GM12873 (cell line): ENCODE measurements around the gene PCDH9.

ENCODE experiments used
- TF ChIP-seq, protein P1 (sequence below): IDR thresholded peaks from 2 replicates; pipeline ENCODE4 v1.5.1; 2012; ENCODE audit warnings: low read depth, mild to moderate bottlenecking, moderate library complexity, low read length, control low read depth; ENCODE audit not compliant: insufficient read depth; ENCODE audit errors: missing control alignments

The PCDH9 gene

GRCh38 chr13:66273011-66273410, 957.1 kb downstream of the PCDH9 start:
- TF ChIP-seq, protein P1, sequence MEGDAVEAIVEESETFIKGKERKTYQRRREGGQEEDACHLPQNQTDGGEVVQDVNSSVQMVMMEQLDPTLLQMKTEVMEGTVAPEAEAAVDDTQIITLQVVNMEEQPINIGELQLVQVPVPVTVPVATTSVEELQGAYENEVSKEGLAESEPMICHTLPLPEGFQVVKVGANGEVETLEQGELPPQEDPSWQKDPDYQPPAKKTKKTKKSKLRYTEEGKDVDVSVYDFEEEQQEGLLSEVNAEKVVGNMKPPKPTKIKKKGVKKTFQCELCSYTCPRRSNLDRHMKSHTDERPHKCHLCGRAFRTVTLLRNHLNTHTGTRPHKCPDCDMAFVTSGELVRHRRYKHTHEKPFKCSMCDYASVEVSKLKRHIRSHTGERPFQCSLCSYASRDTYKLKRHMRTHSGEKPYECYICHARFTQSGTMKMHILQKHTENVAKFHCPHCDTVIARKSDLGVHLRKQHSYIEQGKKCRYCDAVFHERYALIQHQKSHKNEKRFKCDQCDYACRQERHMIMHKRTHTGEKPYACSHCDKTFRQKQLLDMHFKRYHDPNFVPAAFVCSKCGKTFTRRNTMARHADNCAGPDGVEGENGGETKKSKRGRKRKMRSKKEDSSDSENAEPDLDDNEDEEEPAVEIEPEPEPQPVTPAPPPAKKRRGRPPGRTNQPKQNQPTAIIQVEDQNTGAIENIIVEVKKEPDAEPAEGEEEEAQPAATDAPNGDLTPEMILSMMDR = no peak

- TF ChIP-seq, protein P1 = no peak
These were observed 963.4 kb downstream of the PCDH9 start for GRCh38 chr13:66266761-66267160.

DNA sequence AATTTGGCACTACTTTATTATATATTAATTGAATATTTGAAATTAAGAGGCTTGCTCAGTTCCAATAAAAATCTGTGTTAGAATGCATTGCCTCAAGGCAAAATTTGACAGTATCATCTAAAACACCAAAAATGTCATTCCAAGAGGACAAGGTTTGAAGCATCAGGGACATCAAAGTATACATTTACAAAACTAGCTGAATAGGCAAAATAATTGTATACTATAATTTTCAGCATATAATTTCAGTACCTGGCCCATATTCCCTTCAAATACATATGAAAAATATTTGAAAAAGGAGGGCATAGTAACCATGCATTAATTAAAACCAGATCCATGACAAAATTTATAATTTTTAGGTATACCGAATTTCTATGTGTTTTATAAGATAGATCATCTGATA, 963.8 kb downstream of the PCDH9 start:
- TF ChIP-seq, protein P1 = no peak

- TF ChIP-seq, protein P1 = no peak
These were observed 964.8 kb downstream of the PCDH9 start for GRCh38 chr13:66265371-66265770.

GRCh38 chr13:66264971-66265370, 965.2 kb downstream of the PCDH9 start:
- TF ChIP-seq, protein P1 = no peak

- TF ChIP-seq, protein P1 = no peak
These were observed 967.8 kb downstream of the PCDH9 start for GRCh38 chr13:66262330-66262729.
